Ishikawa (cell line): ENCODE data around the gene RSU1.

Experiments
- CEBPB ChIP-seq: IDR thresholded peaks from 2 replicates; pipeline ENCODE4 v1.6.1; 2012
- EGR1 ChIP-seq: IDR thresholded peaks from 2 replicates; pipeline ENCODE4 v1.6.1; 2012
- EP300 ChIP-seq: IDR thresholded peaks from 2 replicates; pipeline ENCODE4 v1.6.1; 2012; ENCODE audit warnings: borderline replicate concordance
- NFIC ChIP-seq: IDR thresholded peaks from 2 replicates; pipeline ENCODE4 v1.6.1; 2012
- RAD21 ChIP-seq: IDR thresholded peaks from 2 replicates; pipeline ENCODE4 v1.6.1; 2012; ENCODE audit warnings: low read depth
- TAF1 ChIP-seq: IDR thresholded peaks from 2 replicates; pipeline ENCODE4 v1.6.1; 2012; ENCODE audit warnings: low read depth, mild to moderate bottlenecking
- YY1 ChIP-seq: IDR thresholded peaks from 2 replicates; pipeline ENCODE4 v1.6.1; 2012; ENCODE audit warnings: low read depth
- TF ChIP-seq, protein P1 (sequence below): IDR thresholded peaks from 2 replicates; pipeline ENCODE4 v1.6.1; 2012
- TF ChIP-seq, protein P2 (sequence below): IDR thresholded peaks from 2 replicates; pipeline ENCODE4 v1.6.1; 2012; ENCODE audit warnings: low read depth, mild to moderate bottlenecking

DNA sequence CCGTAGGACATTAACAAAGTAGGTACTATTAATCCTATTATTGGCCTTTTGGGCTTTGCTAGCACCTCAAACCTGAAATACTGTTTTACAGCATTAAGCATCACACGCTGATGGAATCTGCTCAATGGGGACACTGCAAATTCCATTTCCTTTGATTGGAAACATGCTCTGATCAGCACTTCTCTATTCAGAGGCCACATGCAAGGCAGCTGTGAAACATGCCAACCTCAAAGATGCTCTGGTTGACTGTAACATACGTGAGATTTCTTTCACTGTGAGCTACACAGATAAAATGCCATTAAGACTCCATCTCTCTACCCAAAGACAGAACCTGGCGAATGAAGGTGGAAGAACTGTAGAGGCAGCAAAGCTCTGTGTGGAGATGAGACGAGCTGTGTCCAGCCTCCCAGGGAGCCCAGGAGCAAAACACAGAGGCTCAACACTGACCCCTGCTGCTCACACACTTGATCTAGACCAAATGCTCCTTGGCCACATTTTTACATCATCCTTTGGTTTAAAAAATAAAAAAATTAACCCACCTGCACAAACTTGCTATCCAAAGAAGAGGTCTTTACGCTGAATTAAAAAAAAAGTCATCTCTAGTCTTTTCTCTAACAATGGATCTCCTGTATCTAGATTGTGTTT lies 8.0 kb downstream of the RSU1 start:
- no peak for TF ChIP-seq EGR1
- TF ChIP-seq EP300: no peak
- TF ChIP-seq, protein P1, sequence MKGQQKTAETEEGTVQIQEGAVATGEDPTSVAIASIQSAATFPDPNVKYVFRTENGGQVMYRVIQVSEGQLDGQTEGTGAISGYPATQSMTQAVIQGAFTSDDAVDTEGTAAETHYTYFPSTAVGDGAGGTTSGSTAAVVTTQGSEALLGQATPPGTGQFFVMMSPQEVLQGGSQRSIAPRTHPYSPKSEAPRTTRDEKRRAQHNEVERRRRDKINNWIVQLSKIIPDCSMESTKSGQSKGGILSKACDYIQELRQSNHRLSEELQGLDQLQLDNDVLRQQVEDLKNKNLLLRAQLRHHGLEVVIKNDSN: no peak
- TF ChIP-seq TAF1: no peak
- TF ChIP-seq, protein P2, sequence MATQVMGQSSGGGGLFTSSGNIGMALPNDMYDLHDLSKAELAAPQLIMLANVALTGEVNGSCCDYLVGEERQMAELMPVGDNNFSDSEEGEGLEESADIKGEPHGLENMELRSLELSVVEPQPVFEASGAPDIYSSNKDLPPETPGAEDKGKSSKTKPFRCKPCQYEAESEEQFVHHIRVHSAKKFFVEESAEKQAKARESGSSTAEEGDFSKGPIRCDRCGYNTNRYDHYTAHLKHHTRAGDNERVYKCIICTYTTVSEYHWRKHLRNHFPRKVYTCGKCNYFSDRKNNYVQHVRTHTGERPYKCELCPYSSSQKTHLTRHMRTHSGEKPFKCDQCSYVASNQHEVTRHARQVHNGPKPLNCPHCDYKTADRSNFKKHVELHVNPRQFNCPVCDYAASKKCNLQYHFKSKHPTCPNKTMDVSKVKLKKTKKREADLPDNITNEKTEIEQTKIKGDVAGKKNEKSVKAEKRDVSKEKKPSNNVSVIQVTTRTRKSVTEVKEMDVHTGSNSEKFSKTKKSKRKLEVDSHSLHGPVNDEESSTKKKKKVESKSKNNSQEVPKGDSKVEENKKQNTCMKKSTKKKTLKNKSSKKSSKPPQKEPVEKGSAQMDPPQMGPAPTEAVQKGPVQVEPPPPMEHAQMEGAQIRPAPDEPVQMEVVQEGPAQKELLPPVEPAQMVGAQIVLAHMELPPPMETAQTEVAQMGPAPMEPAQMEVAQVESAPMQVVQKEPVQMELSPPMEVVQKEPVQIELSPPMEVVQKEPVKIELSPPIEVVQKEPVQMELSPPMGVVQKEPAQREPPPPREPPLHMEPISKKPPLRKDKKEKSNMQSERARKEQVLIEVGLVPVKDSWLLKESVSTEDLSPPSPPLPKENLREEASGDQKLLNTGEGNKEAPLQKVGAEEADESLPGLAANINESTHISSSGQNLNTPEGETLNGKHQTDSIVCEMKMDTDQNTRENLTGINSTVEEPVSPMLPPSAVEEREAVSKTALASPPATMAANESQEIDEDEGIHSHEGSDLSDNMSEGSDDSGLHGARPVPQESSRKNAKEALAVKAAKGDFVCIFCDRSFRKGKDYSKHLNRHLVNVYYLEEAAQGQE: no peak
- peak; percentile 30; the same call in 1 of the 2 replicates for TF ChIP-seq RAD21
- no peak for TF ChIP-seq YY1
- TF ChIP-seq NFIC: no peak
- TF ChIP-seq CEBPB: no peak
